Posterior vena cava (tissue), 2 donors: Measurements from ENCODE around the gene PDIA4. TPM values are rescaled to one million over a fixed set of nuclear protein-coding genes. Genes with fewer than 3 reads are reported as not detected.

ENCODE experiments used
- total RNA-seq, 2 donors: library from RNA; stranded (reverse); fragmentation: NEBNext Ultra II Directional; extraction: Animal tissue kit (Norgen Biotek cat#: 25700); gene quantifications; one replicate each; pipeline ENCODE4 v1.2.1, GENCODE V29; 2021
- donor health status: DM: yes; HTN: yes; CAD: no.
- donor health status: DM: yes; HTN: yes; CAD: no.

PDIA4 gene
- total RNA-seq, 2 donors from 2014 or later: 64.8 to 117 TPM

Other genes starting within 250 kb of the PDIA4 start
- gene EZH2, start 144.2 kb downstream of the PDIA4 start, total RNA-seq: 1 to 10 TPM; 1.7 to 1.9 TPM
- 1 to 10 TPM; 3.4 to 4.6 TPM for gene ZNF786, start 62.2 kb upstream of the PDIA4 start, total RNA-seq
- 1 to 10 TPM in 1 of 2 donors, under 1 TPM in 1; 0.97 to 1.7 TPM for gene ZNF425, start 97.8 kb upstream of the PDIA4 start, total RNA-seq
- 10 to 100 TPM; 10.3 to 12.1 TPM for gene ZNF398, start 118.9 kb upstream of the PDIA4 start, total RNA-seq
- 10 to 100 TPM; 13.9 to 19.6 TPM for gene ZNF282, start 167.0 kb upstream of the PDIA4 start, total RNA-seq
- 1 to 10 TPM; 5.3 to 6.1 TPM for gene ZNF212, start 211.1 kb upstream of the PDIA4 start, total RNA-seq
- gene ZNF783, start 233.7 kb upstream of the PDIA4 start, total RNA-seq: 10 to 100 TPM; 10.8 to 16.3 TPM